Measurements from ENCODE around the gene LAMC3.

LAMC3 gene

DNA sequence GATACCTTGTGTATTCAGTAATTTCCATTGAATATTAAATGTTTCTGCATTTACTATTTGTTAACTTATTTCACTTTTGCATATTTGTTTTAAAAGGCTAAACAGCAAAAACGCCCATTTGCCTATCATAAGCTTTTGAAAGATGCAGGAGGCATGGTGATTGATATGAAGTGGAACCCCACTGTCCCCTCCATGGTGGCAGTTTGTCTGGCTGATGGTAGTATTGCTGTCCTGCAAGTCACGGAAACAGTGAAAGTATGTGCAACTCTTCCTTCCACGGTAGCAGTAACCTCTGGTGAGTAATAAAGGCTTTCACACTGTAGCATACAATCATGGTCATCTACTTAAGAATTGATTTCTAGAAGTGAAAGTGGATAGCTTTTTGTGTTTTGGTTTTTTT lies 120.2 kb downstream of the LAMC3 start:
- no peak for DNase-seq

DNA sequence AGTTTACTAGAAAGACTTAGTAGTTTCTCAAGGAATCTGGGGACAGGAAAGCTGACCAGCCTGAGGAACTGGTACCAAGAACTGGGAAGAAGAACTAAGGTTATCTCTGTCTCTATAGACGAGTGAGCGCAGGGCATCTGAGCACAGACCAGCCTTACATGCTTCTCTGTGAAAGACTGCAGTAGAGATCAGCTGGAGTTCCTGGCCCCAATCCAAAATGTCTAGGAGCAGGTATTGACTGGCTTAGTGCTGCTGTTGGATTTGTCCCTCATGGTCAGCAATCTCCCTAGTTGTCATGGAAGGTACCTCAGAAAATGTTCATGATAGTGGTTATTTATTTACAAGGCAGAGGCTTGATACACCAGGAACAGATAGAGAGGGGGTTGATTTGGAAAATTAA lies 129.7 kb downstream of the LAMC3 start:
- DNase-seq: no peak

DNA sequence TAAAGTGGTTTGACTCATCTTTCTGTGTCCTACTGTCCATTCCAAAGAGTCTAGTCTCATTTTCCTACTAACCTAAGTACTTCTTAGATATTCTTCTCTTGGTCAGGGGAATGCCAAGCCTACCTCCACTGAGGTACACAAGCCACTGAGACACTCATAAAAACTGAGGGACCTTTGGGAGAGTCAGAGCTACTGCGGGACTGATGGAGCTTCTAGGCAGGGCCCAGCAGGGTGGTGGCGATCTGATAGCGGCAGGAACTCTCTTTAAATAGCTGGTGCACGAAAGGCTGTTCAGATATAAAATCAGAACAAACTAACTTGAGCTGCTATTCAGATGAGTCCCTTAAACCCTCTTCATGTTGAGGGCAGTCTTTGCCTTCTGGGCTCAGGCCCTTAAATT lies 131.1 kb downstream of the LAMC3 start:
- DNase-seq: no peak

DNA sequence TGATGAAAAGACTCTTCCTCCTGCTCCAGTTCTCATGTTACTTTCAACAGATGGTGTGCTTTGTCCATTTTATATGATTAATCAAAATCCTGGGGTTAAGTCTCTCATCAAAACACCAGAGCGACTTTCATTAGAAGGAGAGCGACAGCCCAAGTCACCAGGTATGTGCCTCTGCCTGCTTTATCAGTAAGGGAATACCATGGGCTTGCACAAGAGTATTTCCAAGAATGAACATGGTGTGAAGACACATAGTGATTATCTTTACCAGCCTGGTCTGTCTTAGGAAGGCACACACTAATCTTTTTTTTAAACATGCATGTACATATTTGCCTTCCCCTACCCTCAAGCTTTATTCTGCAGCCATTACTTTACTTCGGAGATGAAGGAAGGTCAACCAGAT lies 131.6 kb downstream of the LAMC3 start:
- DNase-seq: no peak

DNA sequence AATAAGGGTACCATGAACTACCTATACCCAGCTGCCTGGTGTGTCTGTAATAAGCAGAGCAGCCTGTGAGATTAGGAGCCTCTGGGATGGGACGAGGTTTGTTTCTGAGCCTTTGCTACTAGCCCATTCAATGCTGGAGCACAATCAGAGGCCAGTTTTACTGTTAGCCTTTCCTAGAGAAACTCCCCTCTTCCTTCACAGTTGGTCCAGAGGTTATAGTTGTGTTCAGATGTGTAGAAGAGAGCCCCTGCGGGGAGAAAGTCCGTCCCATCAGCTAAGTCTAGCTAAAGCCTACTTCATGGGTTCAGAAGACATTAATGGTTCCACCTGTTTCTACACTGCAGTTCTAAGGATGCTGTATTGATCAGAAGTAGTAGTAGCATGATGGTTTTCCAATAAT lies 133.2 kb downstream of the LAMC3 start:
- DNase-seq: no peak
